OCI-LY7 (cell line): ENCODE data around the gene CDC25A.

Source experiments
- EZH2phosphoT487 ChIP-seq: fragments of 200-600 bp; sonication (generic); IDR thresholded peaks from 2 replicates; pipeline ENCODE4 v1.6.1; 2018; ENCODE audit warnings: low read depth, borderline replicate concordance, mild to moderate bottlenecking, mixed run types, antibody characterized with exemption, low read length, moderate library complexity, mixed read lengths
- TF ChIP-seq, protein P1 (sequence below): fragments of 200-600 bp; sonication (generic); conservative IDR thresholded peaks from 2 replicates; pipeline ENCODE4 v1.5.1; 2014; ENCODE audit warnings: mild to moderate bottlenecking, antibody characterized with exemption, low read length, moderate library complexity, mixed read lengths

DNA sequence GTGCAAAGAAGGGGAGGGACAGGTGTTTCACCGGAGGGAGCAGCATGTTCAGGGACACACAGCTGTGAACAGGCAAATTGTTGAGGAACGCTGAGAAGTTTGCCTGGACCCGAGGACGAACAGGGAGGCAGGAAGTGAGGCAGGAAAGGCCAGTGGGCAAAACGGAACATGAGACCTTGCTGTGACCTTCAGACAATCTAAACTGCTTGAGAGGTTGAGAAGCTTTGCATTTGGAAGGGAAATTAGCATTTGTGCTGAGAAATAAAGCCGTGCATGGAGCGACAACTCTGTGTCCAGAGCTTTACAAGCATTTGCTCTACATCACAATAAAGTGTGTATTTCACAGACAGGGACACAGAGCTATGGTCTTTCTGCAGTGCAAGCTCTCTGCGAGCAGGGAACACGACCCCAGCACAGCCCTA lies 47.9 kb downstream of the CDC25A start:
- TF ChIP-seq, protein P1, sequence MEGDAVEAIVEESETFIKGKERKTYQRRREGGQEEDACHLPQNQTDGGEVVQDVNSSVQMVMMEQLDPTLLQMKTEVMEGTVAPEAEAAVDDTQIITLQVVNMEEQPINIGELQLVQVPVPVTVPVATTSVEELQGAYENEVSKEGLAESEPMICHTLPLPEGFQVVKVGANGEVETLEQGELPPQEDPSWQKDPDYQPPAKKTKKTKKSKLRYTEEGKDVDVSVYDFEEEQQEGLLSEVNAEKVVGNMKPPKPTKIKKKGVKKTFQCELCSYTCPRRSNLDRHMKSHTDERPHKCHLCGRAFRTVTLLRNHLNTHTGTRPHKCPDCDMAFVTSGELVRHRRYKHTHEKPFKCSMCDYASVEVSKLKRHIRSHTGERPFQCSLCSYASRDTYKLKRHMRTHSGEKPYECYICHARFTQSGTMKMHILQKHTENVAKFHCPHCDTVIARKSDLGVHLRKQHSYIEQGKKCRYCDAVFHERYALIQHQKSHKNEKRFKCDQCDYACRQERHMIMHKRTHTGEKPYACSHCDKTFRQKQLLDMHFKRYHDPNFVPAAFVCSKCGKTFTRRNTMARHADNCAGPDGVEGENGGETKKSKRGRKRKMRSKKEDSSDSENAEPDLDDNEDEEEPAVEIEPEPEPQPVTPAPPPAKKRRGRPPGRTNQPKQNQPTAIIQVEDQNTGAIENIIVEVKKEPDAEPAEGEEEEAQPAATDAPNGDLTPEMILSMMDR = no peak
- TF ChIP-seq EZH2phosphoT487 = no peak
